MCF 10A (cell line): ENCODE results near the gene PPP2R5E. TPM values are rescaled to one million over a fixed set of nuclear protein-coding genes. Genes with fewer than 3 reads are reported as not detected.

Experiments used
- BruUV-seq: library from RNA; stranded (reverse); fragments of 400-500 nt; replicated peaks from 2 replicates; lab custom pipeline; 2021; lab: Mats Ljungman, UMichigan
- CTCF ChIA-PET: fragments of 300-600 bp; sonication (Branson Sonifier 250); formaldehyde crosslinking; extraction: SDS; loops from one replicate; lab custom pipeline; 2021; ENCODE audit warnings: antibody characterized with exemption, inconsistent platforms; lab: Yijun Ruan, JAX
- POLR2A ChIA-PET: fragments of 300-600, 350-650 bp; sonication (Branson Sonifier 250); formaldehyde crosslinking; extraction: SDS; loops from one replicate; lab custom pipeline; 2020; ENCODE audit warnings: antibody characterized with exemption, inconsistent platforms; lab: Yijun Ruan, JAX
- DNase-seq: peaks from one replicate; pipeline ENCODE4 v3.0.0-alpha.2; 2018; ENCODE audit not compliant: unreplicated experiment
- H3K27ac Mint-ChIP-seq: one replicate; pipeline ENCODE4 v1.8.0; 2022; ENCODE audit warnings: mild to moderate bottlenecking, low read depth, mixed read lengths; ENCODE audit not compliant: unreplicated experiment
- H3K27me3 Mint-ChIP-seq: one replicate; pipeline ENCODE4 v1.8.0; 2022; ENCODE audit warnings: mixed read lengths; ENCODE audit not compliant: insufficient read depth, unreplicated experiment
- H3K36me3 Mint-ChIP-seq: one replicate; pipeline ENCODE4 v1.8.0; 2022; ENCODE audit warnings: mild to moderate bottlenecking, moderate library complexity, mixed read lengths; ENCODE audit not compliant: insufficient read depth, unreplicated experiment
- H3K4me1 Mint-ChIP-seq: one replicate; pipeline ENCODE4 v1.8.0; 2022; ENCODE audit warnings: mixed read lengths; ENCODE audit not compliant: insufficient read depth, unreplicated experiment
- H3K4me3 Mint-ChIP-seq: one replicate; pipeline ENCODE4 v1.8.0; 2022; ENCODE audit warnings: mild to moderate bottlenecking, moderate library complexity, mixed read lengths; ENCODE audit not compliant: unreplicated experiment
- H3K9me3 Mint-ChIP-seq: one replicate; pipeline ENCODE4 v1.8.0; 2022; ENCODE audit warnings: mixed read lengths; ENCODE audit not compliant: unreplicated experiment
- CTCF ChIP-seq: fragments of 200-600 bp; IDR thresholded peaks from one replicate; pipeline ENCODE4 v1.8.0; 2022; ENCODE audit warnings: antibody characterized with exemption, mild to moderate bottlenecking; ENCODE audit not compliant: unreplicated experiment
- intact Hi-C: fragments of 100-400 bp; cut with micrococcal nuclease; formaldehyde crosslinking; loops from 2 replicates; pipeline ENCODE4 v1.14.1; 2022
- total RNA-seq: library from RNA; stranded (reverse); gene quantifications from 2 replicates; pipeline ENCODE4 v1.2.3, GENCODE V29; 2022

Gene PPP2R5E
- total RNA-seq, 1 experiment from 2014 or later, result 49.7 TPM

- Mint-ChIP-seq H3K27ac (peak overlapping the region; percentile 42), H3K4me3 (no peak overlapping the region), H3K36me3 (no peaks in the 10 kb centered on the region), H3K4me1 (peaks cover 13% of the 10 kb centered on the region), H3K9me3 (no peaks in the 10 kb centered on the region), H3K27me3 (no peaks in the 10 kb centered on the region)
- POLR2A ChIA-PET, result interaction anchor here (1.0 to 1.6 kb wide), 2 partner anchors 9 to 49 kb away, joined by 4 read pairs; no protein-coding TSS in a partner anchor
- BruUV-seq, result no TSS peak
- intact Hi-C loops, result loop anchor here (2.0 kb wide), 1 partner anchor 18 kb away; no protein-coding TSS in a partner anchor
- CTCF ChIA-PET, result interaction anchor here (1.1 kb wide), 1 partner anchor 67 kb away, joined by 3 read pairs; no protein-coding TSS in a partner anchor
- TF ChIP-seq CTCF, result no peak
- DNase-seq, result peak; percentile 72
These were observed 38.5 kb downstream of the PPP2R5E start for GRCh38 chr14:63504648-63505047.

DNA sequence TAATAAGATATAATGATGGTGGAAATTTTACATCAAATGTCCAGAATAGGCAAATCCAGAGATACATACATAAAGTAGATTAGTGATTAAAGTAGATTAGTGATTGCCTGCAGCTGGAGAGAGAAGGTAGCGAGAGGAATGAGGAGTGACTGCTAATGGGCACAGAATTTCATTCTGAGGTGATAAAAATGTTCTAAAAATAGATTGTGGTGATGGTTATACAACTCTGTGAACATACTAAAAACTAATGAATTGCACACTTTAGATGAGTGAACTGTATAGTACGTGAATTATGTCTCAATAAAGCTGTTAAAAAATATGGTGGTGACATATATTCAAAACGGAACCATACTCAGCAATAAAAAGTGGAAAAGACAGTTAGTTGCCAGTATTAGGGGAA is 41.7 kb downstream of the PPP2R5E start:
- Mint-ChIP-seq H3K27ac (no peak overlapping the region), H3K36me3 (no peaks in the 10 kb centered on the region), H3K4me1 (peaks cover 13% of the 10 kb centered on the region), H3K27me3 (no peaks in the 10 kb centered on the region), H3K9me3 (no peaks in the 10 kb centered on the region), H3K4me3 (no peak overlapping the region)
- DNase-seq, result no peak
- intact Hi-C loops, result no loop called here
- ChIA-PET CTCF (interaction anchor here (0.6 to 1.6 kb wide), 4 partner anchors 8 to 63 kb away, joined by 4 to 5 read pairs (median 4); no protein-coding TSS in a partner anchor), POLR2A (interaction anchor here (0.6 kb wide), 1 partner anchor 48 kb away, joined by 3 read pairs; no protein-coding TSS in a partner anchor)
- no peak for TF ChIP-seq CTCF
- BruUV-seq, result no TSS peak

- Mint-ChIP-seq H3K27ac (no peak overlapping the region), H3K36me3 (no peaks in the 10 kb centered on the region), H3K27me3 (no peaks in the 10 kb centered on the region), H3K4me1 (peaks cover 3% of the 10 kb centered on the region), H3K4me3 (no peak overlapping the region), H3K9me3 (no peaks in the 10 kb centered on the region)
- no TSS peak for BruUV-seq
- ChIA-PET POLR2A (no interaction called here), CTCF (interaction anchor here (1.3 kb wide), 1 partner anchor 61 kb away, joined by 4 read pairs; no protein-coding TSS in a partner anchor)
- peak; percentile 52 for DNase-seq
- intact Hi-C loops, result no loop called here
- TF ChIP-seq CTCF, result no peak
These were observed 43.4 kb downstream of the PPP2R5E start for GRCh38 chr14:63499701-63500250.

DNA sequence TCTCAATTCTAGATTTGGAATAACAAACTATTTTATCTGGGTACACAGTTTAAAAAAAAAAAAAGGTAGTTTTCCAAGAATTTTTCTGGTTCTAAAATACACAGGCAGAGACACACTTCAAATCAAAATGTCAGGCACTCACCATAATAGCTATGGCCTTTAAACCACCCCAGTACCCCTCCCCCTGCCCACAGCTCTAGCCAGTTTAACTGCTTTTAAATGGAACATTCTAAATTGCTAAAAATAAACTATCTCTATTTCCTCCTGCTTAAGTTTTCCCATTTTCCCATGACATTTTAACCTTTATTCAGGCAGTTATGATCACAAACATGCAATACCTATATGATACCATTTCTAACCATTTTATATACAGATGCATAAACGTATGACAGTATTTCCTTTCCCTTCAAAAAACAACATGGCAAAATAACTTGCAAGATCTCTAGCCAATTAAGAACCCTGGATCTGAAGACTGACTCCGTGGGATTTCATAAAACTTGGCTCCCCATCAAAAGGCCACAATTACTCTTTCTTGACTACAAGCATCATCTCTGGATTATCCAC is 46.3 kb downstream of the PPP2R5E start:
- DNase-seq, result no peak
- Mint-ChIP-seq H3K27me3 (no peaks in the 10 kb centered on the region), H3K27ac (no peak overlapping the region), H3K4me1 (peaks cover 6% of the 10 kb centered on the region), H3K4me3 (no peak overlapping the region), H3K9me3 (no peaks in the 10 kb centered on the region), H3K36me3 (peaks cover 6% of the 10 kb centered on the region)
- BruUV-seq, result no TSS peak
- ChIA-PET POLR2A (no interaction called here), CTCF (no interaction called here)
- intact Hi-C loops, result no loop called here
- no peak for TF ChIP-seq CTCF
